IPS-11a (cell line): ENCODE measurements around the gene ZYG11A.

Source experiments
- H3K4me3 ChIP-seq: one replicate; pipeline ENCODE4 v1.5.1; 2013; ENCODE audit warnings: low read depth, low read length, control low read depth

Gene ZYG11A

GRCh38 chr1:52917156-52917555 lies 74.6 kb downstream of the ZYG11A start:
- H3K4me3 ChIP-seq: no peak overlapping the region

- H3K4me3 ChIP-seq: no peak overlapping the region
These were observed 75.0 kb downstream of the ZYG11A start for GRCh38 chr1:52917581-52917980.

DNA sequence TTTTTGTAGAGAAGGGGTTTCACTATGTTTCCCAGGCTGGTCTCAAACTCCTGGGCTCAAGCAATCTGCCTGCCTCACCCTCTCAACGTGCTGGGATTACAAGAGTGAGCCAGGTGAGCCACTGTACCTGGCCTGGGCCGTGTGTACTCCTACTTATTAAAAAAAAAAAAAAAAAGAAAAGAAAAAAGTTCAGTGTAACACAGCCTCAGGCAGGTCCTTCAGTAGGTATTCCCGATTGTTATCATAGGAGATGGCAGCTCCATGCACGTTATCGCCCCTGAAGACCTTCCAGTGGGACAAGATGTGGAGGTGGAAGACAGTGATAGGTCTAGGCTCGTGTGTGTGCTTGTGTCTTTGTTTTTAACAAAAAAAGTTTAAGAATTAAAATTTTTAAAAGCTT lies 75.6 kb downstream of the ZYG11A start:
- no peak overlapping the region for H3K4me3 ChIP-seq

DNA sequence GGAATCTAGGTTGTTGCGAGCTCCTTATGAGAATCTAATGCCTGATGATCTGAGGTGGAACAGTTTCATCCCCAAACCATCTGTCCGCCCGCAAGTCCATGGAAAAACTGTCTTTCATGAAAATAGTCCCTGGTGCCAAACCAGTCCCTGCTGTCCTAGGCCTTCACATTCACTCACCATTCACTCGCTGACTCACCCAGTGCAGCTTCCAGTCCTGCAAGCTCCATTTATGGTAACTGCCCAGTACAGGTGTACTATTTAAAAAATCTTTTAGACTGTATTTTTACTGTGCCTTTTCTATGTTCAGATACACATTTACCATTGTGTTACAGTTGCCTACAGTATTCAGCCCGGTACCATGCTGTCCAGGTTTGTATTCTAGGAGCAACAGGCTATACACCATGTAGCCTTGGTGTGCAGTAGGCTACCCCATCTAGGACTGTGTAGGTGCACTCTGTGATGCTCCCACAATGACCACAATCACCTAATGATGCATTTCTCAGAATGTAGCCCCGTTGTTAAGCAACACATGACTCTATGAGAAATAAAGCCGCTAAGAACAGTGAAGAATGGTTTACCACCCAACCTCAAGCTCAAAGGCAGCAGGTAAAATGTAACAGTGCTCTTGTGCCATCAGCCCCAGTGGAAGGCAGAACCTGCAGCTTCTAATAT lies 76.6 kb downstream of the ZYG11A start:
- H3K4me3 ChIP-seq: no peak overlapping the region

- no peak overlapping the region for H3K4me3 ChIP-seq
These were observed 77.3 kb downstream of the ZYG11A start for GRCh38 chr1:52919723-52920483.

- H3K4me3 ChIP-seq: peak overlapping the region; percentile 53
These were observed 78.3 kb downstream of the ZYG11A start for GRCh38 chr1:52920791-52921291.

DNA sequence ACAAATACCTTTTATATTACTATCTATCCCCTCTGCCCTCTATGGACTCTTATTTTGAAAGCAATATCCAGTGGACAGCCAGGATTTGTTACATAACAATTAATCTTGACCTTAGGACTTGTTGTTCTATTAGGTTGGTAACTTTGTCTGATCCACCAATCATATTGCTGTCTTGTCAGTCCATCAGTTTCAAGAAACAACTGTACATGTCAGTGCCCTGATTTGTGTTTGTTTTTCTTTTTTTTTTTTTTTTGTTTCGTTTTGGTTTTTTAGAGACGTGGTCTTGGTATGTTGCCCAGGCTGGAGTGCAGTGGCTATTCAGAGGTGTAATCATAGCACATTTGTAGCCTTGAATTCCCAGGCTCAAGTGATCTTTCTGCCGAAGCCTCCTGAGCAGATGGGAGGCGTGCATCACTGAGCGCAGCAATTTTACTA lies 83.0 kb downstream of the ZYG11A start:
- no peak overlapping the region for H3K4me3 ChIP-seq

GRCh38 chr1:52926864-52927211 lies 84.3 kb downstream of the ZYG11A start:
- H3K4me3 ChIP-seq: peak overlapping the region; percentile 39

- H3K4me3 ChIP-seq: peak within 1 kb of the TSS; percentile 39
These were observed 84.9 kb downstream of the ZYG11A start, which contains the start of gene SCP2 for GRCh38 chr1:52927212-52928014. TSS of gene SCP2 (plus strand) at chr1:52927276. CDS start at chr1:52927397, 121 bp downstream.

DNA sequence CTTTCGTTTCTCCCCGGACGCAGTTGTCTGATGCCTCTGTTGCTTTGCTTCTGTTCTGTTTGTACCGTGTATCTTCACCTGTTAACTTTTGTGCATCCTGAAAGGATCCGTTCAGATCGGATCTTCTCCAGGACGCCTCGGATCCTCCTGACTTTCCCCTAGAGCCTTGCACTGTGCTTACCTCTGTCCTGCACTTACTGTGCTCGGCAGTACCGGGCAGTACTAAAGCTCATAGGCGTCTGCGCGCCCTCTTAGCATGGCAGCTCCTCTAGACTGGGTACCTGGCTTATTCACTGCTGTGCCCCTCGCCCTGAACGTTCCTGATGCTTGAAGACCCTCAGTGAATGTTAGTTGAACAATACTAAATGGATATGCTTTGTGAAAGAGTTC lies 85.5 kb downstream of the ZYG11A start:
- peak overlapping the region; percentile 36 for H3K4me3 ChIP-seq

- H3K4me3 ChIP-seq: no peak overlapping the region
These were observed 86.5 kb downstream of the ZYG11A start for GRCh38 chr1:52929019-52929418.

DNA sequence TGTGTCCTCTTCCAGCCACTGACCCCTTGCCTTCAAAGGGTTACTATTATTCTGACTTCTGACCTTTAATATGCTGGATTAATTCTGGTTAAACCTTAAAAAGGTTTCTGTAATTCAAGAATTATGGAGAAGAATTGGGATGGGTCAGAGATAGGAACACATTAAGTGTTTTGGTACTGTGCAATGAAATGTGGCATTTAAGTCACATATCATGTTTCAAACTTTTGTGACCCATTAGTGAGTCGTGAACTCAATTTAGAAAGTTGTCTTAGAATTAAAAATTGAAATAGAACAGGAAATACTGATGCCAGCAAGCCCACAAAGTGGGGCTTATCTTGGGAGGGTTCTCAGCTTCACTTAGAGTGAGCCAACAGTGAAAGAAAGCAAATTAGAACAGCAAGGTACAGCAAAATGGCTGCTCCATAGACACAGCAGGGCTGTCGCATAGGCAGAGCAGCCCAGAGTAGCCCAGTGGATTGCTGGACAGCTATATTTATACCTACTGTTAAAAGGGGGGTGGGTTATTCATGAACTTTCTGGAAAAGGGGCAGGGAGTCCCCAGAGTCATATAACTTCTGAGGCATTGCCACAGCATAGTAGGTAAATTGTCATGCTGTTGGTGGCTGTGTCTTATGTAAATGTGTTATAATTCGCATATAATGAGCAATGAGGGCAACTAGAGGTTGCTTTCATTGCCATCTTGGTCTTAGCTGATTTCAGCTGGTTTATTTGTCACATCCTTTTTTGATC lies 95.0 kb downstream of the ZYG11A start:
- no peak overlapping the region for H3K4me3 ChIP-seq

DNA sequence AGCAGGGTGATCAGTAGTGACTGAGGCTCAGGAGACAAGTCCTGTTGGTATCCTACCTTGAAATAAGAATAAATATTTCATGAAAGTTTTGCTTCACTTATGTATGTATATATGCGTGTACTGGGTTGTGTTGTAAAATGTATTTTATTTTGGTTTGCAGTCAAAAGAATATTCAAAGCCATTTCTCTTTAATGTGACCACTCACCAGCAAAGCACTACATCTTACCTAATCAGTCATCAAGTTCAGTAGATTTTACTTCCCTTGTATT lies 95.6 kb downstream of the ZYG11A start:
- H3K4me3 ChIP-seq: no peak overlapping the region

- H3K4me3 ChIP-seq: no peak overlapping the region
These were observed 101.4 kb downstream of the ZYG11A start for GRCh38 chr1:52943876-52944416.

DNA sequence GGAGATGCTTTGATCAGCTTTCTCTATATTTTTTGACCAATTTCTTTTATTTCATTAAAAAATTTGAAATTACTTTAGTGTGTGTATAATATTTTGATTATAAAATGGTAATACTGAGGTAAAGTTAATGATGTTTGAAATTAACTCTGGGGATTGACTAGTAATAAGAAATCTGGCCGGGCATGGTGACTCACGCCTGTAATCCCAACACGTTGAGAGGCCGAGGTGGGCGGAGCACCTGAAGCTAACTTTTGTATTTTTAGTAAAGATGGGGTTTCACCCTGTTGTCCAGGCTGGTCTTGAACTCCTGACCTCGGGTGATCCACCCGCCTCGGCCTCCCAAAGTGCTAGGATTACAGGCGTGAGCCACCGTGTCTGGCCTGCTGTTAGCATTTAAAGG lies 102.0 kb downstream of the ZYG11A start:
- no peak overlapping the region for H3K4me3 ChIP-seq
